HG02938 (cell line): Measurements from ENCODE around the gene CPB1.
A peak's percentile ranks its signal among the peaks of the same experiment; 100 is the strongest.

Experiments
- ATAC-seq: cut with Tn5 transposase; IDR thresholded peaks from one replicate; pipeline ENCODE4 v1.9.1; 2021; ENCODE audit warnings: mild to moderate bottlenecking, moderate library complexity; ENCODE audit not compliant: unreplicated experiment

Gene CPB1

DNA sequence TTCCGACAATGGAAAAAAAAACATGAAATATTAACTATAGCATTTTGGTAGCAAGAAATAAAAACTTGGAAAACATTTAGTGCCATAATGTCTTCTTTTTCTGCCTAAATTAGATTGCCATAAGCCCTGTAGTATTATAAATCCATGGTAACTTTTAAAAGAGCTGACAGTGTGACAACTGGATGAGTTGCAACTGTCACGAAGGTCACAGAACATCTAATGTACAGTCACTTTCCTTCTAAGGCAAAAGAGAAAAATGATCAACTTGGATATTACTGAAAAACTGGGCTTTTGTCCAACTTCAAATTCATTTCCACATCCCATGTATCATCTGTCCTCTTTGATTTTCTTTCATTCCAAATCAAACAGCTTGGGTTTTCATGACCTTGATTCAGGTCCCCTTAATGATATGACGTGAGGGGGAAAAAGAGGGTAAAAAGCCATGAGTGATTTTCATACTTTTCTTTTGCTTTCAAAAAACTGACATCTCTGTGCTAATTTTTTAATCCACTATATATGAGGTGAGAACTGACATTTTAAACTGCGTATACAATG is 602 bp downstream of the CPB1 start:
- no peak for ATAC-seq

- ATAC-seq = no peak
Measured at GRCh38 chr3:148829926-148830325, 2.3 kb downstream of the CPB1 start.

- ATAC-seq = no peak
Measured at GRCh38 chr3:148833223-148833622, 5.6 kb downstream of the CPB1 start.

- no peak for ATAC-seq
Measured at GRCh38 chr3:148839805-148840204, 12.2 kb downstream of the CPB1 start.

DNA sequence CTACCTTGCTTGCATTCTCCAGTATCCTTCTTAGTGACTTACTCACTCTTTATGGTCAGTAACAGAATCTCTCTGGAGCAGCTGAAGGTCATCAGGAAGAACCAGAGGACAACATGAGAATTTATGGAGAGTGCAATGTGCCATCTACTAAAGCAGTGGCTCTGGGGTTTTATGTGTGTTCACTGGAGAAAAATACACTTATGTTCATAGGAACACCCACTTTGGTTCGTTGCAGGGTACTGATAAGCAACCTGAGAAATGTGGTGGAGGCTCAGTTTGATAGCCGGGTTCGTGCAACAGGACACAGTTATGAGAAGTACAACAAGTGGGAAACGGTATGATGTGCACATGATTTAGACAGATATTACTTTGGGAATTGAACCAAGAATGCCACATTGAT is 12.8 kb downstream of the CPB1 start:
- no peak for ATAC-seq

DNA sequence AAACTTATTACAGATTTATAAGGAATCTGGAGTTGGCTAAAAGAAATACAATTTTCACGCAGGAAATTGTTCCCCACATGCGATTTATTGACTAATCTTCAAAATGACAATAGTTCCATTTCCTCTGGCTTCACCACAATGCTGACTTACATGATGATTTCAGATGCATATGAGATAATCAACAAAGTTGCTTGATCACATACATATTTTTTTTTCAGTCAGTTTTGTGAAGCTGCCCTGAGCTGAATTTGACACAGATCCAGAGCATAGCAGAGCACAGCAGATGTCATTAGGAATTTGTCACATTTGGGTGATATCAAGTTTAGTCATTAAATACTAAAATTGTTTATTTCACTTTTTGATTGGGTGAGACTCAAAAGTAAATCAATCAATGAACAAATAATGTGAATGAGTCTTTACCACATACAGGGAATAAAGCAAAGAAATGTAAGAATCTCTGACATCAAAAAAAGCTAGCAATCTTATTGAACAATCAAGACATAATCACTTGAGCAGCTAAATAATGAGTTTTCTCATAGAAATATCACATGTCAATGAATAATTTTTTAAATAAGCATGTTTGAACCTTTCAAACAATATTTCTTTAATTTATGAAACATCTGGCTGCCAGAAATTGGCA is 18.3 kb downstream of the CPB1 start:
- ATAC-seq = no peak

- ATAC-seq = no peak
Measured at GRCh38 chr3:148847351-148847750, 19.7 kb downstream of the CPB1 start.

- no peak for ATAC-seq
Measured at GRCh38 chr3:148848410-148848809, 20.8 kb downstream of the CPB1 start.

GRCh38 chr3:148852271-148852992 is 24.8 kb downstream of the CPB1 start:
- ATAC-seq = no peak

DNA sequence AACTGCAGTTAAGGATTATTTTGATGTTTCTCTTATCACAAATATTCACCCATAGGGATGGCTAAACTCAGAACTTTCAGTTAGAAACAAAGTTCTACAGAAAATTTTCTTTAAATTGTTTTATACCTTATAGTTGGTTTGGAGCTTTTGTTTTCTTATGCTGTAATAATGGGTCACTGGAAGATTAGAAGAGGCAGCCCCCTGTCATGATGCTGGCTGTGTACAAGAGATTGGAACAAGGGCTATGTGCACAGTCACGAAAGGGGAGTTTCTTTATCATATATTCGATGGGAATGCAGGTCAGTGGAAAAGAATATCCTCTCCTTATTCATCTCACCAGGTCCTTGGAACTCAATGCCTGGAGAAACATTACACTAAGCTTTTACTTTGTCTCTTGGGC is 25.5 kb downstream of the CPB1 start:
- no peak for ATAC-seq

DNA sequence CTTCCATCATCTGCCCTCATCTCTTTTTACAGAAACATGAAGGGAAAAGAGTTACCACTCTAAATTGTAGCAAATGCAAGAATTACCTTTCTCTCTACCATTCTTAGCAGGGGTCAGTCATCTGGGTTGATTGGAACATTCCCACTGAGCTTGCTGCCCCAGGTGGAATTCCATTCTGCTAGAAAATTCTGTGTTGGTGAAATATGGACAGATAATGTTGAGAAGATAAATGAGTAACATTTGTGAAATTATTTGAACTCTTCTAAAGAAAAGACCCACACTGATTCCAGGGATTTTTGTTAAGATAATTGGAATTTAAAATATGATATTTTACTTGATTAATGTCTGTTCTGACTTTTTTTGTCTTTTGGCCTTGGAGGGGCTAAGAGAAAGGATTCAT is 26.4 kb downstream of the CPB1 start:
- ATAC-seq = no peak

DNA sequence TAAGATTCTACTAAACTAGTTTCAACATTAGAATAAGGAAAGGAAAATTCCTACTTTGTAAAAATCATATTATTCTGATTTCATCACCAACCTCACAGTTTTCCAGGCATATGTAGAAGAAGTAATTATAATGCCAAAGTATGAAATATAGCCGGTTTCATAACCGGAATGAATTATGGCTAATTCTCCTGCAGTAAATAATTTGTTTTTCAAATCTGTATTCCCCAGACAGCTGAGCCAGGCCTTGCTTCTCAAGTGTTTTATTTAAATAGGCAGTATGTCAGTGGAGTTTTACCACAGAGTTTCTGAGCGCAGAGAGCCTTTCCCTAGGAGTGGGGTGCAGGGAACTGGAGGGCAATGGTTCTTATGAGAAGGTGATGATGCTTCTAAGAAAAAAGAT is 28.8 kb downstream of the CPB1 start:
- ATAC-seq = no peak

DNA sequence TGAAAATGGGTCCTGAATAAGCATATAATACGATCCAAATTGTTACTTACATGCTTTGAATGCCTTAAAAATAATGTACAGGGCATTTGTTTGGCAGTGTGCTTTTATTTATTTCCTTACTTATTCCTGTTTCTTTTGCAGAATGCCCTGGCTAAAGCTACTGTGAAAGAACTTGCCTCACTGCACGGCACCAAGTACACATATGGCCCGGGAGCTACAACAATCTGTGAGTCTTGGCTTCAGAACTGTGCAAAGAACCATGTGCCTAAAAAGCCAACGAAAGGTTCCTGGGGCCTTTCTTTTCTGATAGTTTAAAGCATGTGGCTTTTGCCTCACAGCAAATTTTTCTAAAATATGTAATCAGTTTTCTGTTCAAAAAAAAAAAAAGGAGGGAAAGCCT is 29.7 kb downstream of the CPB1 start:
- no peak for ATAC-seq

- peak; percentile 70 for ATAC-seq
Measured at GRCh38 chr3:148861277-148861869, 33.8 kb downstream of the CPB1 start.

GRCh38 chr3:148863297-148863696 is 35.7 kb downstream of the CPB1 start:
- no peak for ATAC-seq

- no peak for ATAC-seq
Measured at GRCh38 chr3:148863814-148864213, 36.2 kb downstream of the CPB1 start.

DNA sequence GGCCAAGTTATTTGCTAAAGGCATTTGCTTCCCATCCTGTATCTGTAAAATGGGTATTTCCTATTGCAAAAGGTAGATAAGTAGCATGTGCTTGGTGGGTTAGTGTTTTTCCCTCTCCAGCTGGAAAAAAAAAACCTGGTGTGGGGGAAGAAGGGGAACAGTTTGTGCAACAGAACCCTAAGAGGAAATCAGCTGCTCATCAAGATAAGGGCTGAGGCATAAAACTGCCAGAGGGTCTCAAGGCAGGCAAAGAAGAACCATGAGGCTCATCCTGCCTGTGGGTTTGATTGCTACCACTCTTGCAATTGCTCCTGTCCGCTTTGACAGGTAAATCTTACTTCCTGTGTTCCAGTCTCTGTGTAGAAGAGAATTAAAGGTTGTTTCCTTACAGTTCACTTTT is 37.4 kb downstream of the CPB1 start, which contains the start of gene CPA3:
CPA3 (plus strand) TSS at position 248 of the 400 bp plus-strand sequence; CDS start at position 260, 12 bp downstream.
- ATAC-seq = no peak

DNA sequence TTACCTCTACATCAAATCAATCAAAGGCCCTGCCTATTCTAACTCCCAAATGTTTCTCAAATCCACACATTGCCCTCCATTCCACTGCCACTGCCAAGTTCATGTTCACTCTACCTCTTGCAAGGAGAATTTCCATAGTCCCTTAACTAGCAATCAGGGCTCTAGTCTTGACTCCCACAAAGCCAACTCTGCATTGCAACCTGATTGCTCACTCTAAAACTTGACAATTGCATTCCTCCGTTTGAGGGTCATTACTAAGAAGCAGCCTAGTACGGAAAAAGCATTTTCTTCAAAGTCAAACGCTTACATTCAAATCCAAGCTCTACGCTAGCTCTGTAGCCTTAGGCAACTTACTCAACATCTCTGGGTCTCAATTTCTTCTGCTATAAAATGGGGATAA is 38.6 kb downstream of the CPB1 start:
- ATAC-seq = no peak

- ATAC-seq = no peak
Measured at GRCh38 chr3:148873270-148873927, 45.8 kb downstream of the CPB1 start.

- ATAC-seq = no peak
Measured at GRCh38 chr3:148873977-148874376, 46.4 kb downstream of the CPB1 start.

- ATAC-seq = no peak
Measured at GRCh38 chr3:148878095-148878494, 50.5 kb downstream of the CPB1 start.
